ENCODE data around the gene KIF13A.
"Not testable (repeated sequence)": the region's sequence is repeated elsewhere in the genome, so short reads cannot be mapped to it uniquely, and the experiment has no call there.

The KIF13A gene

GRCh38 chr6:17790489-17790888 lies 196.9 kb downstream of the KIF13A start:
- no peak for DNase-seq (ENCODE audit: low read depth, low spot score)

DNA sequence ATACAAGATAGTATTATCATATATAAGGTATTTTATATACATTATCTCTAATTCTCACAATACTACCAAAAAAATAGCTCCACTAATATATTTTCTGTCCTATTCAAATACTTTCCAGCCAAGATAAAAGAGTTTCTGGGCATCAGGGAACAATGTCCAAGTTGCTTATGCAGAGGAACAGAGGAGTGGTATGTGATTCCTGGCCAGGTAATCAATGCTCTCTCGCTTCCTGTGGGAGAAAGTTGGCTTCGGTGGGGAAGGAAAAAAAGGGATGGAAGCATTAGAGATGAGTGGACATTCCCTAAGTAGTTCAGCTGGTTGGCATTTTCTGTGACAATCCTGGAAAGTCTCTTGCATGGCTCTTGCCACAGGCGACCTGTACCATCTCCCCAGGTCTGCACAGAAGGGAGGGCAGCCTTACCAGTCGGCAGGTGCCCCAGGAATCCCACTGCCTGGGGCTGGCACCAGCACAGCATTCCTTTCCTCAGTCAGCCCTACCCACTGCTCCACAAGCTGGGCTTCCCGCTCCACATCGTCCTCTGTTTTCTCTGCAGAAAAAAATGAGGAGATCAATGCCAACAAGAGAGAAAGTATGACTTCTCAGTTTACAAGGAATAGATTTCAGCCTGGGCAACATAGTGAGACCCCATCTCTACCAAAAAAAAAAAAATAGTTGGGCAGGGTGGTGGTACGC lies 202.2 kb downstream of the KIF13A start:
- no peak for DNase-seq (ENCODE audit: low read depth, low spot score)

GRCh38 chr6:17780061-17780460 lies 207.4 kb downstream of the KIF13A start:
- DNase-seq (ENCODE audit: low read depth, low spot score), result no peak

DNA sequence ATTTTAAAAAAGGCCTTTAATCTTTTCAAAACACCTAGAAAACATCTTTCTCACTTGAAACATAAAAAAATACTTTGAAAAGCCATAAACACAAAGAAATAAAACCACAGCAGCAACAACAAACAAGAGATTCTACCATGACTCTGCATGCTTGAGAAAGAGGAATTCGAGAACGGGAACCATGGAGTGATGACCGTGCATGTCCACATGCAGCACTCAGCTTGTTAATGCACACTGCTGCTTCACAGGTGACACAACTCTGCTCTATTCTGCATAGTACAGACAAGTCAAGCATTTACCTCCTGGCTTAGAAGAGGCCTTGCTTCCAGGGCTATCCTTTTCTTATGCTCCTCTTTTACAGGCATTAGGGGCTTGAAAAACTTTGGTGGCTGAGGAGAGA lies 215.8 kb downstream of the KIF13A start:
- no peak for DNase-seq (ENCODE audit: low read depth, low spot score)

DNA sequence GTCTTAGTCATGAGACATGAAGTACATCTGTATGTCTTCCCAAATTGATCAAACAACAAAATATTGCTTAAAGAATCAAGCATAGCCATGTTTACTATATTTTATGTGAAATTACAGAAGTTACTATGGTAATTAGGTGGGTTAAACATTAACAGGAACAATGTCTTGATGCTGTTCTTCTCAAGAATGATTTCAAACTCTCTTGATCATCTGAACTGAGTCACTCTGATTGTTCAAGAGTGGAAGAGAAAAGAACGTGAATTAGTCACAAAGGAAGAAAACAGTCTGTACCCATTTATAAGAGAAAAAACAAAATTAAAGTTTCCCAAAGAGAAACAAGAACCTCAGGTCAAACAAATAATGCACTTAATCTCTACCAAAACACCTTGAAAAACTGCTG lies 218.6 kb downstream of the KIF13A start:
- no peak for DNase-seq (ENCODE audit: low read depth, low spot score)

GRCh38 chr6:17768388-17768787 lies 219.0 kb downstream of the KIF13A start:
- peak; percentile 2 for DNase-seq (ENCODE audit: low read depth, low spot score)

DNA sequence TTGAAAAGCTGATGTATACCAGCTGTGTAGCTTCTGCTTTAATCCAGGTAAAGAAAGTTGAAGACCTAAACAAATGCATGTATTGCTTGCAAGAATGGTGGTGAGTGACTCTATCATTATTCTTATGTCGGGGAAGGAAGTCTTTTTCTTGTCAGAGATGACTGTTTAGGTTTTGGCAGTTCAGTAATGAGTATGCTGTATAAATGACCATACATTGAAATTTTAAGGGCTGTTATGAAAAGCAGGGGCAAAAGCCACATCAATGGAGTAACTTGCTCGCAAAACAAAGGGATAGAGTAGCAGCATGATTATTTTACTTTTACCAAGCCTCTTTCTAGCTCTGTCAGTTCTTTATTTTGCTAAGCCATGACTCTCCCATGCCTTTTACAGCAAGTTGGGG lies 224.8 kb downstream of the KIF13A start:
- no peak for DNase-seq (ENCODE audit: low read depth, low spot score)

DNA sequence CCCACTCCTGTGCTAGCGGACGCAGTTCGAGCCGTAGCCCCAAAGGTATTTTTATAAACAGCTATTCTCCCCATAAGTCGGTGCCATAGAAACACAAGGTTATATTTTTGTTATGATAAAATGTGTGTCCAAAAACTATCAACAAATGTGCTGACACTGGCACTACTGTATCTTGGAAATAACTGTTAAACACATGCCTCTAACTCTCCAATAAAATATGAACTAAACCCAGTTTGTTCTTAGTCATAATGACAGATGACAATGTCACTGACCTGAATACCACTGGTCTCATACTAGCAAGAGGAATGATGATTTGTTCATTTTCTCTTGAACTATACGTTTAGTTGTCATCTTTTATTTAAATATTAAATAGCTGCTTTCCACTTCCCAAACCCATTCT lies 229.3 kb downstream of the KIF13A start:
- DNase-seq (ENCODE audit: low read depth, low spot score), result no peak

DNA sequence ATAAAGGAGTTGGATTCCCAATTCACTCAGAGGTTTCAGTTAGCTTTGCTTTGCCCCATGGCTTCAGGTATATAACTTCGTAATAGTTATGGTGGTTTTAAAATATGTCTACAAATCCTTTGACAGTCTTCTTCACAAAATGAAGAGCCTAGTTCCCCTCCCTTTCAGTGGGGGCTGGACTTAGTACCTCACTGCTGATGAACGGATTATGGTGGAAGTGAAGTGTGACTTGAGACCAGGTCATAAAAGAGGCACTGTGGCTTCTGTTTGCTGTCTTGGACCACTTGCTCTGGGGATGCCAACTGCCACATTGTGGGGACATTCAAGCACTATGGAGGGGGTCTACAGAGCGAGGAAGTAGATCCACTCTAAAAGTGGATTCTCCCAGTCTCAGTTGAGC lies 233.2 kb downstream of the KIF13A start:
- no peak for DNase-seq (ENCODE audit: low read depth, low spot score)

DNA sequence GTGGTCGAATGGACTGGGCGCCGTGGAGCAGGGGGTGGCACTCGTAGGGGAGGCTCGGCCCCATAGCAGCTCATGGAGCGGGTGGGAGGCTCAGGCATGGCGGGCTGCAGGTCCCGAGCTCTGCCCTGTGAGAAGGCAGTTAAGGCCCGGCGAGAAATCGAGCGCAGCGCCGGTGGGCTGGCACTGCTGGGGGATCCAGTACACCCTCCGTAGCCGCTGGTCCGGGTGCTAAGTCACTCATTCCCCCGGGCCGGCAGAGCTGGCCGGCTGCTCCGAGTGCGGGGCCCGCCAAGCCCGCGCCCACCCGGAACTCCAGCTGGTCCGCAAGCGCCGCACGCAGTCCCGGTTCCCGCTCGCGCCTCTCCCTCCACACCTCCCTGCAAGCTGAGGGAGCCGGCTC lies 242.1 kb downstream of the KIF13A start:
- not testable (repeated sequence) for DNase-seq (ENCODE audit: low read depth, low spot score)

DNA sequence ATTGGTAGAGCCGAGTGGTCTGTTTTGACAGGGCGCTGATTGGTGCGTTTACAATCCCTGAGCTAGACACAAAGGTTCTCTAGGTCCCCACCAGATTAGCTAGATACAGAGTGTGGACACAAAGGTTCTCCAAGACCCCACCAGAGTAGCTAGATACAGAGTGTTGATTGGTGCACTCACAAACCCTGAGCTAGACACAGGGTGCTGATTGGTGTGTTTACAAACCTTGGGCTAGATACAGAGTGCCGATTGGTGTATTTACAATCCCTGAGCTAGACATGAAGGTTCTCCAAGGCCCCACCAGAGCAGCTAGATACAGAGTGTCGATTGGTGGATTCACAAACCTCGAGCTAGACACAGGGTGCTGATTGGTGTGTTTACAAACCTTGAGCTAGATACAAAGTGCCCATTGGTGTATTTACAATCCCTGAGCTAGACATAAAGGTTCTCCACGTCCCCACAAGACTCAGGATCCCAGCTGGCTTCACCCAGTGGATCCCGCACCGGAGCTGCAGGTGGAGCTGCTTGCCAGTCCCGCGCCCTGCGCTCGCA lies 242.6 kb downstream of the KIF13A start:
- DNase-seq (ENCODE audit: low read depth, low spot score), result not testable (repeated sequence)

DNA sequence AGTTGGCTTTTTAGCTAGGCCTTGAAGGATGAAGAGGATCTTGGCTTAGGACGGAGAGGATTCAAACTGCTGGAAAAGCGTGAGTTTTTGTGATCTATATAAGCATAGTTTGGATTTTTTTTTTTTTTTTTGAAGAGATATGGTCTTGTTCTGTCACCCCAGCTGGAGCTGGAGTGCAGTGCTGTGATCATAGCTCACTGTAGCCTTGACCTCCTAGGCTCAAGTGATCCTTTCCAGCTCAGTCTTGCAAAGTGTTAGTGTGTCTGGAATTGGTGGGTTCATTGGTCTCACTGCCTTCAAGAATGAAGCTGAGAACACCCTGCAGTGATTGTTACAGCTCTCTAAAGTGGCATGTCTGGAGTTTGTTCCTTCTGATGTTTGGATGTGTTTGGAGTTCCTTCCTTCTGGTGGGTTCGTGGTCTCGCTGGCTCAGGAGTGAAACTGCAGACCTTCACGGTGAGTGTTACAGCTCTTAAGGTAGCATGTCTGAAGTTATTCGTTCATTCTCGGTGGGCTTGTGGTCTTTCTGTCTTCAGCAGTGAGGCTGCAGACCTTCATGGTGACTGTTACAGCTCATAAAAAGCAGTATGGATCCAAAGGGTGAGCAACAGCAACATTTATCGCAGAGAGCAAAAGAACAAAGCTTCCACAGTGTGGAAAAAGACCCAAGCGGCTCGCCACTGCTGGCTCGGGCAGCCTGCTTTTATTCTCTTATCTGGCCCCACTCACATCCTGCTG lies 243.2 kb downstream of the KIF13A start:
- no peak for DNase-seq (ENCODE audit: low read depth, low spot score)

- no peak for DNase-seq (ENCODE audit: low read depth, low spot score)
Measured at GRCh38 chr6:17741507-17741906, 245.9 kb downstream of the KIF13A start.

DNA sequence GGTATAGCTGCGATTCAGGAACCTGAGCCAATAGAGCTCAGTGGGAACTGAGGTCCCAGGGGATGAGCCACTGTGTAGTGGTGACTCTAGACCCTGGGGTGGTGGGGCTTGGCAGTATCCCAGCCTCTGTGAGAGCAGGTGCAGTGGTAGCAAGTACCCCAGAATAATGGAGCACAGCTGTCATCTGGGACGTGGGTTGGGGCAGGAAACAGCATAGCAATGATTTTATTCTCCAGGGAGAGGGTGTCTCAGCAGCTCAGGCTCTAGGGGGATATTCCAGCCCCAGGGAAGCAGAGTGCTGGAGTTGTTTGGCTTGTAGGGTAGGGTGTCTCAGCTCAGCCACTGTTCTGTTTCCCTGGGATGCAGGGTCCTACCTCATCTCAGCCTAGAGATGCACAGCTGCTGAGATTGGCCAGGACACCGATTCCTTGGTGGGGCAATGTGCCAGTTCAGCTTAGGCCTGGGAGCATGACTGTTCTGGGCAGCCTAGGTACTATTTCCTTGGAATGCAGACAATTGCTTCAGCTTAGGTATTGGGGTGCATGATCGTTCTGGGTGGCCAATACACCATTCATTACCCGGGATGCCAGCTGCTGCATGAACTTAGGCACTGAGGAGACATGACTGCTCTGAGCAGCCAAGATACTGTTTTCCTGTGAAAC lies 246.7 kb downstream of the KIF13A start:
- DNase-seq (ENCODE audit: low read depth, low spot score), result no peak

DNA sequence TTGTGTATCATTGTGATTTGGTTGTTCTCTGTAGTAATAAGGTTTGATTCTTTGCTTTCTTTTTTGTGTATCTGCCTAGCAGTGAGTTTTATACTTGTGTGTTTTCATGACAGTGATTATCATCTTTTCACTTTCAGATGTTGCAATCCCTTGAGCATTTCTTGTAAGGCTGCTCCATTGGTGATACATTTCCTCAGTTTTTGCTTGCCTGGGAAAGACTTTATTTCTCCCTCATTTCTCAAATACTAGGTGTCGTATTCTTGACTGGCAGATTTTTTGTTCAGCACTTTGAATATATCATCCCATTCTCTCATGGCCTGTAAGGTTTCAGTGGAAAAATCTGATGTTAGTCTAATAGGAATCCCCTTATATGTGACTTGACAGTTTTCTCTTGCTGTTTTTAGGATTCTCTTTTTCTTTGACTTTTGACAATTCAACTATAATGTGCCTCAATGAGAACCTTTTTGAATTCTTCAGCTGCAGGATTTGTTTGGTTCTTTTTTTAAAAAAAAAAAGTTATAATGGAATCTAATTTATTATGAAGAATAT lies 249.7 kb downstream of the KIF13A start:
- no peak for DNase-seq (ENCODE audit: low read depth, low spot score)

GRCh38 chr6:17735311-17735710 lies 252.1 kb downstream of the KIF13A start:
- DNase-seq (ENCODE audit: low read depth, low spot score), result not testable (repeated sequence)

DNA sequence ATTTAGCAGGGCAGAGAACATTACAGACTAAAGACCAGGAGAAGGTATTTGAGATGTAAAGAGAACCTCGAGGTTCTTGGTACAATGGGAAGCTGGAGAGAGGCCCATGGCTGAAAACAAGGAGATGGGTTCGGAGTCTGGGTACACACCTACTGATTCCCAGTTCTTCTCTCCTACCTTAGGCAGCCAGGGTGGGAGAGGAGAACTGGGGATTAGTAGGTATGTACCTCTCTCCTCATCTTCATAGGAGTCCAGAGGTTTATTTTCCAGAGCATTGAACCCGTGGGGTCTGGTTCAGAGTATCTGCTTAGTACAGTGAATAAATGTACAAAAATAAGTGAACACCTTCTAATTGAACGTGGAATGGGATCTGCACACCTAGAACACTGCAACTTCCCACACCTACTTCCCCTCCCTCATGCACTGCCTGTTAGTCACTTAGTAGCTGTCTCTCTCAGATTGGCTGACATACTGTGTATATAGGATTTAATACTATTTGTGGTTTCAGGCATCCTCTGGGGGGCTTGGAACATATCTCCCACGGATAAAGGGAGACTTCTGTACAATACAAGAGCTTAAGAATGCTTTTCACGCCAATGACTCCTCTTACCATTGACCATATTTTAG lies 257.2 kb downstream of the KIF13A start:
- no peak for DNase-seq (ENCODE audit: low read depth, low spot score)

- DNase-seq (ENCODE audit: low read depth, low spot score), result no peak
Measured at GRCh38 chr6:17729223-17730077, 258.0 kb downstream of the KIF13A start.

GRCh38 chr6:17728551-17729222 lies 258.7 kb downstream of the KIF13A start:
- DNase-seq (ENCODE audit: low read depth, low spot score), result no peak

DNA sequence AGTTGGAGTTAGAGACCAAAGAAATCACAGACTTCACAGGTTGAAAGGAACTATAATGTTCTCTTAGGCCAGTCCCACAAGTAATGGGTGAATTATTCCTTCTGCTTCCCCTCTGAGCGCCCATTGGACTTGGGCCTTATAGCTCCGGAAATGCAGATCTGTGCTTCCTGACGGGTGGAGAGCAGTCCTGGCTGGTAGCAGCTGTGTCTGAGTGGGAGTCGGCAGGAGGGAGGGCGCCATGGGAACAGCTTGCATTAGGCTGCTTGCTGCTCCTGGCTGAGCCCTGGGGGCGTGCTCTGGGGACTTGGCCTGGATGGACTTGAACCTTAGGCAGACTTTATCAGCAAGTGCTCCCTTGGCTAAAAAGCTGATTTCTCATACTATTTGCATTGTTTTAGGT lies 262.4 kb downstream of the KIF13A start:
- DNase-seq (ENCODE audit: low read depth, low spot score), result no peak

All from smooth muscle cell of the brain vasculature (primary cell).